Thyroid gland (tissue), 4 donors: ENCODE data around the gene INPP5A. TPM values are rescaled to one million over a fixed set of nuclear protein-coding genes. Genes with fewer than 3 reads are reported as not detected.

Source experiments
- DNase-seq, 2 donors: peaks; one replicate each; pipeline ENCODE4 v3.0.0-alpha.2; 2019
- H3K27ac ChIP-seq, 3 donors: fragments of 200-600 bp; sonication (generic); 1 replicate in 2 of 3; 2 replicates in 1 of 3; pipeline ENCODE4 v1.5.1; 2016 to 2019; ENCODE audit warnings: mild to moderate bottlenecking in 1 of 3, moderate library complexity in 1 of 3
- H3K27me3 ChIP-seq: fragments of 200-600 bp; sonication (generic); one replicate; pipeline ENCODE4 v1.5.1; 2019
- H3K36me3 ChIP-seq, 2 donors: fragments of 200-600 bp; sonication (generic); one replicate each; pipeline ENCODE4 v1.5.1; 2016 to 2019
- H3K4me1 ChIP-seq, 2 donors: fragments of 200-600 bp; sonication (generic); one replicate each; pipeline ENCODE4 v1.5.1; 2017 to 2019
- H3K4me3 ChIP-seq, 3 donors: fragments of 200-600 bp; sonication (generic); replicated peaks in 1 of 3; 1 replicate in 2 of 3; 2 replicates in 1 of 3; pipeline ENCODE4 v1.5.1; 2016; ENCODE audit warnings: mild to moderate bottlenecking in 1 of 3
- H3K9me3 ChIP-seq: fragments of 200-600 bp; sonication (generic); one replicate; pipeline ENCODE4 v1.5.1; 2017
- POLR2A ChIP-seq, 2 donors: fragments of 450-650 bp; IDR thresholded peaks; one replicate each; pipeline ENCODE4 v1.6.1; 2017; ENCODE audit warnings: antibody characterized with exemption in 2 of 2, mild to moderate bottlenecking in 2 of 2, moderate library complexity in 1 of 2
- WGBS, 2 donors: methylation state at CpG; one replicate each; pipeline ENCODE4 v1.1.5; 2017; 5-methylcytosine and 5-hydroxymethylcytosine counted together
- intact Hi-C: fragments of 100-400 bp; cut with DNase I; formaldehyde crosslinking; loops from one replicate; pipeline ENCODE4 v1.15.1; 2023
- total RNA-seq, 4 donors: library from RNA; depleted of rRNA; stranded (reverse); fragments of >200 nt; gene quantifications; one replicate each; pipeline ENCODE4 v1.2.3, GENCODE V29; 2016
- TF ChIP-seq, protein P1 (sequence below), 6 experiments: fragments of 200-600 bp in 3 of 6; fragments of 450-650 bp in 3 of 6; sonication (generic) in 3 of 6; IDR thresholded peaks; one replicate each; pipeline ENCODE4 v1.5.1; 2016 to 2019; ENCODE audit warnings: antibody characterized with exemption in 6 of 6, mild to moderate bottlenecking in 2 of 6, inconsistent platforms in 1 of 6, moderate library complexity in 1 of 6

INPP5A gene
- total RNA-seq, 4 donors from 2014 or later, result 30.4 to 75.8 (median 41.1) TPM

DNA sequence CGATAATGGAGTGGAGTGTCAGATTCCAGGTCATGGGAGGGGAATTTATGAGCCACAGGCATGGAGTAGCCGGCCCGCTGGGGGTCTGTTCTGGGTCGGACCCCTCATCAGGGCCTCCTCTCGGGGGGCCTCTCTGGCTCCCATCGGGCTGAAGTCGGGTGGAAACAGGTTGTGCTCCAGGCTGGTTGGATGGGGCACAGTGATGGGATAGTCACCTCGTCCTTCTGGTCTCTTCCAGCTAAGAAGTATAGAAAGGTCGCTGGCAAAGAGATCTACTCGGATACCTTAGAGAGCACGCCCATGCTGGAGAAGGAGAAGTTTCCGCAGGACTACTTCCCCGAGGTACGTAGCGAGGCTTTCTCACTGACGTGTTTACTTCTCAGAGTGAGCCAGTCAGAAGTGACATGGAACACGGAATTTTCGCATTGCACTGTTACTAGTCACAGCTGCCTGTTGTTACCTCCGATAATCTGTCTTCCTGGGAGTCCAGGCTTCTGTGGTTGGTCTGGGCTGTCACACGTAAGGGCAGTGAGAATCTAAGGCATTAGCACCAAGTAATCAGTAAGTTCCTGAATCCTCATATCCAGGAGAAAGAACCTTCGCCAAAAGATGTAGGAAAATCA, 160.1 kb downstream of the INPP5A start:
- Histone ChIP-seq H3K27ac (no peak overlapping the region), H3K27me3 (no peaks in the 10 kb centered on the region), H3K36me3 (no peaks in the 10 kb centered on the region), H3K9me3 (no peaks in the 10 kb centered on the region), H3K4me3 (no peak overlapping the region), H3K4me1 (no peaks in the 10 kb centered on the region)
- DNase-seq, result no peak
- TF ChIP-seq, protein P1, sequence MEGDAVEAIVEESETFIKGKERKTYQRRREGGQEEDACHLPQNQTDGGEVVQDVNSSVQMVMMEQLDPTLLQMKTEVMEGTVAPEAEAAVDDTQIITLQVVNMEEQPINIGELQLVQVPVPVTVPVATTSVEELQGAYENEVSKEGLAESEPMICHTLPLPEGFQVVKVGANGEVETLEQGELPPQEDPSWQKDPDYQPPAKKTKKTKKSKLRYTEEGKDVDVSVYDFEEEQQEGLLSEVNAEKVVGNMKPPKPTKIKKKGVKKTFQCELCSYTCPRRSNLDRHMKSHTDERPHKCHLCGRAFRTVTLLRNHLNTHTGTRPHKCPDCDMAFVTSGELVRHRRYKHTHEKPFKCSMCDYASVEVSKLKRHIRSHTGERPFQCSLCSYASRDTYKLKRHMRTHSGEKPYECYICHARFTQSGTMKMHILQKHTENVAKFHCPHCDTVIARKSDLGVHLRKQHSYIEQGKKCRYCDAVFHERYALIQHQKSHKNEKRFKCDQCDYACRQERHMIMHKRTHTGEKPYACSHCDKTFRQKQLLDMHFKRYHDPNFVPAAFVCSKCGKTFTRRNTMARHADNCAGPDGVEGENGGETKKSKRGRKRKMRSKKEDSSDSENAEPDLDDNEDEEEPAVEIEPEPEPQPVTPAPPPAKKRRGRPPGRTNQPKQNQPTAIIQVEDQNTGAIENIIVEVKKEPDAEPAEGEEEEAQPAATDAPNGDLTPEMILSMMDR (IDR thresholded peaks at IDR 0.05), result no peak
- no peak for TF ChIP-seq POLR2A (IDR thresholded peaks at IDR 0.05)
- 93 to 95% methylated on average over 20 to 21 of the region's 21 CpGs for WGBS, 2 donors
- intact Hi-C loops, result no loop called here

- 88 to 96% methylated on average over 11 to 24 of the region's 24 CpGs for WGBS, 2 donors
- H3K4me3 ChIP-seq, result no peak overlapping the region
- no peaks in the 10 kb centered on the region for H3K9me3 ChIP-seq
- no peaks in the 10 kb centered on the region for H3K27me3 ChIP-seq
- no peaks in the 10 kb centered on the region for H3K36me3 ChIP-seq
- TF ChIP-seq, protein P1 (IDR thresholded peaks at IDR 0.05), result no peak
- DNase-seq, result no peak
- H3K27ac ChIP-seq, result no peak overlapping the region
- intact Hi-C loops, result no loop called here
- no peaks in the 10 kb centered on the region for H3K4me1 ChIP-seq
Observed at GRCh38 chr10:132698211-132698751, 160.7 kb downstream of the INPP5A start.

- 91 to 97% methylated on average over 8 to 19 of the region's 28 CpGs for WGBS, 2 donors
- intact Hi-C loops, result no loop called here
- Histone ChIP-seq H3K4me1 (no peaks in the 10 kb centered on the region), H3K27ac (no peak overlapping the region), H3K9me3 (no peaks in the 10 kb centered on the region), H3K36me3 (no peaks in the 10 kb centered on the region), H3K27me3 (no peaks in the 10 kb centered on the region), H3K4me3 (no peak overlapping the region)
- TF ChIP-seq, protein P1 (IDR thresholded peaks at IDR 0.05), result no peak
- peak in 1 of 2 donors; percentile 1 for DNase-seq
Observed at GRCh38 chr10:132698761-132699391, 161.3 kb downstream of the INPP5A start.

DNA sequence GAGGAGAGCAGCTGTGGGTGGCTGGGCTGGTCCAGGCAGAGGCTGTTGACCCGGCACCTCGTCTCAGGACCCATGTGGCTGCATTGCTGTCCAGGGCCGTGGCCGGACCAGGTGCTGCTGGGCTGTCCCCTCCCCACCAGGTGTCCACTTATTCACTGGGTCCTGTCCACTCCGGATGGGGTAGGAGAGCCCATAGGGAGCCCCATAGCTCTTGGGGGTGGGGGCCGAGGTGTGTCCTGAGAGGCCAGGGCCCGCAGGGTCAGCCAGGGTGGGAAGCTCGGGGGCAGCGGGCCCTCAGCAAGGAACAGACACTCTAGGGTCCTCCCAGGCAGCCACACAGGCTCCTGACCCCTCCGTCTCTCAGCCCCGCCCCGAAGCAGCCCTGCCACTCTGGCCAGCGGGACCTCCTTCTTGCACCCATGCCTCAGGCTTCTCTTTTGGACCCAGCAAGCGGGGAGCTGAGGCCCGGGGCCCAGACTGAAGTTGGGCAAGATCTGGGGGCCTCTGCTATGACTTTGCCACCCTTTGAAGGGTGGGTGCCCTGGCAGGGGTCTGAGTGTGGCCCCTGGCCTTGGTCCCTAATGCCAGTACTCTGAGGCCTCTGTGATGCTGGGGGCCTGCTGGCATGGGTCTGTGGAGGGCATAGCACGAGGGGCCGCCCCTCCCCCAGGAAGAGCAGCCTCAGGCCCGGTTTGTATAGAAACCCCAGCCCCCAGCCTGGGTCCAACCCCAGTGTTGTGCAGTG, 162.0 kb downstream of the INPP5A start:
- TF ChIP-seq, protein P1 (IDR thresholded peaks at IDR 0.05), result no peak
- TF ChIP-seq POLR2A (IDR thresholded peaks at IDR 0.05), result no peak
- no peaks in the 10 kb centered on the region for H3K4me1 ChIP-seq
- H3K9me3 ChIP-seq, result no peaks in the 10 kb centered on the region
- H3K27me3 ChIP-seq, result no peaks in the 10 kb centered on the region
- no peaks in the 10 kb centered on the region for H3K36me3 ChIP-seq
- no peak overlapping the region for H3K27ac ChIP-seq
- WGBS, 2 donors, result 88 to 96% methylated on average over 3 of the region's 18 CpGs
- no peak overlapping the region for H3K4me3 ChIP-seq
- intact Hi-C loops, result no loop called here
- DNase-seq, result no peak
